Endothelial cell (in vitro differentiated cells): ENCODE measurements around the gene ZNF575. TPM values are rescaled to one million over a fixed set of nuclear protein-coding genes. Genes with fewer than 3 reads are reported as not detected.
A peak's percentile ranks its signal among the peaks of the same experiment; 100 is the strongest.
"Not testable (repeated sequence)": the region's sequence is repeated elsewhere in the genome, so short reads cannot be mapped to it uniquely, and the experiment has no call there.

Experiments used
- DNase-seq: peaks from one replicate; pipeline ENCODE4 v3.0.0; 2021; ENCODE audit warnings: low spot score
- H3K27ac Mint-ChIP-seq: one replicate; pipeline ENCODE4 v1.8.0; 2021; ENCODE audit warnings: mixed read lengths, inconsistent platforms; ENCODE audit not compliant: unreplicated experiment
- H3K27me3 Mint-ChIP-seq: one replicate; pipeline ENCODE4 v1.8.0; 2021; ENCODE audit warnings: mild to moderate bottlenecking, moderate library complexity, mixed read lengths, inconsistent platforms; ENCODE audit not compliant: unreplicated experiment
- H3K36me3 Mint-ChIP-seq: one replicate; pipeline ENCODE4 v1.8.0; 2021; ENCODE audit warnings: mild to moderate bottlenecking, low read depth, mixed read lengths, inconsistent platforms; ENCODE audit not compliant: unreplicated experiment
- H3K4me1 Mint-ChIP-seq: one replicate; pipeline ENCODE4 v1.8.0; 2021; ENCODE audit warnings: mild to moderate bottlenecking, mixed read lengths, inconsistent platforms; ENCODE audit not compliant: unreplicated experiment
- H3K4me3 Mint-ChIP-seq: one replicate; pipeline ENCODE4 v1.8.0; 2021; ENCODE audit warnings: mild to moderate bottlenecking, mixed read lengths, inconsistent platforms; ENCODE audit not compliant: unreplicated experiment
- H3K9me3 Mint-ChIP-seq: one replicate; pipeline ENCODE4 v1.8.0; 2021; ENCODE audit warnings: mixed read lengths, inconsistent platforms; ENCODE audit not compliant: unreplicated experiment
- CTCF ChIP-seq: fragments of 200-600 bp; sonication (generic); IDR thresholded peaks from one replicate; pipeline ENCODE4 v1.5.0; 2021; ENCODE audit warnings: antibody characterized with exemption; ENCODE audit not compliant: unreplicated experiment
- total RNA-seq: library from RNA; stranded (reverse); fragmentation: NEBNext Ultra II Directional; extraction: Animal tissue kit (Norgen Biotek cat#: 25700); gene quantifications from one replicate; pipeline ENCODE4 v1.2.1, GENCODE V29; 2021; ENCODE audit not compliant: unreplicated experiment

ZNF575 gene
- total RNA-seq, 1 donor from 2014 or later: 2.3 TPM

DNA sequence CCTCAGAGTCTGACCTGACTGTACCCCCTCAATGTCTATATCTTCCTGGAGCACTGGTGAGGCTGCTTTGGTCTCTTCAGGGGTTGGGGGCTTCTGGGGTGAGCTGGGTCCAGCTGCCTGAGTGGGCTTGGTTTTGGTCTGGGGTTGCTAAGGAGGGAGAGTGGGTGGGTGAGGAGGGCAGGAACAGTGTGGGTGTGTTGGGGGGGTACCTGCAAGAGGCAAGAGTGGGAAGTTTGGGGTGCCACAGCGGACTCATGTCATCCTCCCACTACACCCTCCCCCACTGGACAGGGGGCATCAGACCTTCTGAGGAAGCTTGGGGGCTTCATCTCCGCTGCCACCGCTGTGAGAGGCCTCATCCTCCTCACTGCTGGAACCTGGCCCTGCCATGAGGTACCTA is 13.6 kb downstream of the ZNF575 start:
- Mint-ChIP-seq H3K4me3 (no peak overlapping the region), H3K4me1 (no peaks in the 10 kb centered on the region), H3K36me3 (peaks cover 54% of the 10 kb centered on the region), H3K27ac (no peak overlapping the region), H3K9me3 (no peaks in the 10 kb centered on the region), H3K27me3 (peaks cover 4% of the 10 kb centered on the region)
- no peak for TF ChIP-seq CTCF
- no peak for DNase-seq

DNA sequence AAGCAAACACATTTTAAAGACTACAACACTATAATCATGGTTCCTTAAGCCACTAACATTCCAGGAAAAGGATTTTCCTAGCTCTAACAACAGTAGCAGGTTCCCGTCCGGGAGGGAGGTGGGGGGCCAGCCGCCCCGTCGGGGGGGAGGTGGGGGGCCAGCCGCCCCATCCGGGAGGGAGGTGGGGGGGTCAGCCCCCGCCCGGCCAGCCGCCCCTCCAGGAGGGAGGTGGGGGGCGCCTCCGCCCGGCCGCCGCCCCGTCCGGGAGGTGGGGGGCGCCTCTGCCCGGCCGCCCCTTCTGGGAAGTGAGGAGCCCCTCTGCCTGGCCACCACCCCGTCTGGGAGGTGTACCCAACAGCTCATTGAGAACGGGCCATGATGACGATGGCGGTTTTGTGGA is 14.9 kb downstream of the ZNF575 start:
- H3K27me3 Mint-ChIP-seq, DNase-seq, H3K4me3 Mint-ChIP-seq, H3K4me1 Mint-ChIP-seq, H3K27ac Mint-ChIP-seq, H3K9me3 Mint-ChIP-seq: not testable (repeated sequence)
- H3K36me3 Mint-ChIP-seq: peaks cover 51% of the 10 kb centered on the region

DNA sequence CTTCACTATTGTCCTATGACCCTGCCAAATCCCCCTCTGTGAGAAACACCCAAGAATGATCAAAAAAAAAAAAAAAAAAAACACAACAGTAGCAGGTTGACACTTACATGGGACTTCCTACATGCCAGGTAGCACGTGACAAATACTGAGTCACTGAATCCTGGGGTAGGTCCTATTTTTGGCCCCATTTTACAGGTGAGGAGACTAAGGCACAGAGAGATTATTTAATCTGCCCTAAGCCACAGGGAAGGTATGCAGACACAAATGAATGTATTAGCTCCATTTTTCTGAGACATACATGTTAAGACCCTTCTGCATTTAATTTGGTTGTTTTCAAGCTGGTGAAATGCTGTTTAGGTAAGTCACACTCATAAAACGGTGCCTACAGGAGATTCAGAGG is 15.7 kb downstream of the ZNF575 start:
- no peak for TF ChIP-seq CTCF
- Mint-ChIP-seq H3K27ac (no peak overlapping the region), H3K4me1 (no peaks in the 10 kb centered on the region), H3K4me3 (no peak overlapping the region), H3K36me3 (peaks cover 45% of the 10 kb centered on the region), H3K9me3 (no peaks in the 10 kb centered on the region), H3K27me3 (peaks cover 5% of the 10 kb centered on the region)
- no peak for DNase-seq

DNA sequence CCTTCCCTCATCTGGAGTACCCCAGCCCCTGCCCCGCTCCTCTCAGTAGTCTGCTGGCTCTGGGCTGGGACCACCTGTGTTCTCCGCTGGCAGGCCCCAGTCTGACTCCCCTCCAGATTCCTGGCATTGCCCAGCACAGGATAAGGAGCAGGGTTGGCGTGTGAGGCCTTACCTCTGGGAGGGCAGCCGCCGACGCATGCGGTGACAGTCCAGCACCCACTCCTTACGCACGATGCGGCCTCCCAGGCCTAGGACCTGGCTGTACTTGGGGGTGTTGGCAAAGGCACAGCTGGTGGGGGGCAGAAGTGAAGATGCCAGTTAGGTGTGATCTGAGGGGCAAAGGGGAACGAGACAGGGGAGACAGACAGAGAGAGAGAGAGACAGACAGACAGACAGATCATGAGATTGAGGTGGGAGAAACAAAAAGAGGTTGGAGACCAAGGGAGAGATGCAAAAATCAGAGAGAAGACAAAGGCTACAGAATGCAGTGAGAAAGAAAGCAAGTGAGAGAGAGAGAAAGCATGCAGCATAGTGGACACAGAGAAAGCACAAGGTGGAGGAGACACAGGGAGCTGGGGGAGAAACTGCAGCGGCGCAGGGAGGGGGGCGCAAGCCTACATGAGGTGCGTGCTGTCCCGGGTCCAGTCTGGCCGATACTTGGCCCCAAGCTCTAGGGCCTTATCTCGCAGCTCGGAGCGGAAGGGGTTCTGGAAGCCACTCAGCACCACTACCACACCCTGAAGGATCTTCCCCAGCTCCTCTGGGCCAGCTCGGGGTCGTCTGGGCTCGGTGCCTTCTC is 18.6 kb downstream of the ZNF575 start:
- no peak for DNase-seq
- no peak for TF ChIP-seq CTCF
- H3K9me3 Mint-ChIP-seq: no peaks in the 10 kb centered on the region
- H3K27ac Mint-ChIP-seq: no peak overlapping the region
- H3K27me3 Mint-ChIP-seq: peaks cover 11% of the 10 kb centered on the region
- peak overlapping the region; percentile 43 for H3K4me3 Mint-ChIP-seq
- no peaks in the 10 kb centered on the region for H3K4me1 Mint-ChIP-seq
- peaks cover 46% of the 10 kb centered on the region for H3K36me3 Mint-ChIP-seq

GRCh38 chr19:43552198-43552450 is 19.1 kb downstream of the ZNF575 start:
- Mint-ChIP-seq H3K9me3 (no peaks in the 10 kb centered on the region), H3K27me3 (peaks cover 10% of the 10 kb centered on the region), H3K4me3 (no peak overlapping the region), H3K4me1 (no peaks in the 10 kb centered on the region), H3K27ac (no peak overlapping the region), H3K36me3 (peaks cover 46% of the 10 kb centered on the region)
- no peak for TF ChIP-seq CTCF
- DNase-seq: no peak
